Nephron (organoid): ENCODE measurements around the gene TOGARAM1.

Experiments
- H3K27ac Mint-ChIP-seq, 3 experiments: 2 replicates each; pipeline ENCODE4 v1.8.0; 2020; ENCODE audit warnings: mixed read lengths in 3 of 3, mild to moderate bottlenecking in 2 of 3, moderate library complexity in 1 of 3
- H3K27me3 Mint-ChIP-seq: 2 replicates; pipeline ENCODE4 v1.8.0; 2021; ENCODE audit warnings: low read depth, mild to moderate bottlenecking, moderate library complexity, mixed read lengths
- H3K36me3 Mint-ChIP-seq: 2 replicates; pipeline ENCODE4 v1.8.0; 2020; ENCODE audit warnings: low read depth, mixed read lengths
- H3K4me1 Mint-ChIP-seq: 2 replicates; pipeline ENCODE4 v1.8.0; 2020; ENCODE audit warnings: mixed read lengths
- H3K4me3 Mint-ChIP-seq, 3 experiments: 2 replicates each; pipeline ENCODE4 v1.8.0; 2020; ENCODE audit warnings: mild to moderate bottlenecking in 3 of 3, mixed read lengths in 3 of 3, moderate library complexity in 2 of 3
- H3K9me3 Mint-ChIP-seq: 2 replicates; pipeline ENCODE4 v1.8.0; 2020; ENCODE audit warnings: mixed read lengths
- CTCF ChIP-seq, 3 experiments: fragments of 200-600 bp; sonication (generic); IDR thresholded peaks; one replicate each; pipeline ENCODE4 v1.5.0; 2021; ENCODE audit warnings: antibody characterized with exemption in 3 of 3; ENCODE audit not compliant: unreplicated experiment in 3 of 3

TOGARAM1 gene

GRCh38 chr14:45120096-45120495 lies 158.1 kb downstream of the TOGARAM1 start:
- H3K9me3 Mint-ChIP-seq = no peaks in the 10 kb centered on the region
- no peak overlapping the region for H3K27ac Mint-ChIP-seq
- TF ChIP-seq CTCF (IDR thresholded peaks at IDR 0.05; ENCODE audit: unreplicated experiment in 3 of 3) = no peak
- no peaks in the 10 kb centered on the region for H3K27me3 Mint-ChIP-seq
- no peaks in the 10 kb centered on the region for H3K4me1 Mint-ChIP-seq
- no peak overlapping the region for H3K4me3 Mint-ChIP-seq
- peaks cover 76% of the 10 kb centered on the region for H3K36me3 Mint-ChIP-seq

GRCh38 chr14:45123271-45123670 lies 161.3 kb downstream of the TOGARAM1 start:
- no peak overlapping the region for H3K4me3 Mint-ChIP-seq
- H3K27ac Mint-ChIP-seq = no peak overlapping the region
- TF ChIP-seq CTCF (IDR thresholded peaks at IDR 0.05; ENCODE audit: unreplicated experiment in 3 of 3) = no peak
- H3K9me3 Mint-ChIP-seq = no peaks in the 10 kb centered on the region
- peaks cover 73% of the 10 kb centered on the region for H3K36me3 Mint-ChIP-seq
- H3K27me3 Mint-ChIP-seq = no peaks in the 10 kb centered on the region
- H3K4me1 Mint-ChIP-seq = peaks cover 5% of the 10 kb centered on the region
